Inflammatory macrophage treated with lipopolysaccharide for 1 hour (primary cell): ENCODE data around the gene CATSPER4.
A peak's percentile ranks its signal among the peaks of the same experiment; 100 is the strongest.

Experiments
- DNase-seq, 2 donors: peaks; one replicate each; pipeline ENCODE4 v3.0.0-alpha.2; 2020 to 2022

Gene CATSPER4

GRCh38 chr1:26164861-26165842, 25.2 kb upstream of the CATSPER4 start:
- DNase-seq, result peak in 1 of 2 donors; percentile 24

GRCh38 chr1:26166719-26167281, 23.6 kb upstream of the CATSPER4 start:
- no peak for DNase-seq

GRCh38 chr1:26168410-26169197, 21.8 kb upstream of the CATSPER4 start, which contains the start of gene C1orf232:
TSS of gene C1orf232 (minus strand) at chr1:26168963. CDS start at chr1:26168499, 464 bp downstream.
- DNase-seq, result no peak

- no peak for DNase-seq
Observed at GRCh38 chr1:26169198-26169554, 21.2 kb upstream of the CATSPER4 start.

DNA sequence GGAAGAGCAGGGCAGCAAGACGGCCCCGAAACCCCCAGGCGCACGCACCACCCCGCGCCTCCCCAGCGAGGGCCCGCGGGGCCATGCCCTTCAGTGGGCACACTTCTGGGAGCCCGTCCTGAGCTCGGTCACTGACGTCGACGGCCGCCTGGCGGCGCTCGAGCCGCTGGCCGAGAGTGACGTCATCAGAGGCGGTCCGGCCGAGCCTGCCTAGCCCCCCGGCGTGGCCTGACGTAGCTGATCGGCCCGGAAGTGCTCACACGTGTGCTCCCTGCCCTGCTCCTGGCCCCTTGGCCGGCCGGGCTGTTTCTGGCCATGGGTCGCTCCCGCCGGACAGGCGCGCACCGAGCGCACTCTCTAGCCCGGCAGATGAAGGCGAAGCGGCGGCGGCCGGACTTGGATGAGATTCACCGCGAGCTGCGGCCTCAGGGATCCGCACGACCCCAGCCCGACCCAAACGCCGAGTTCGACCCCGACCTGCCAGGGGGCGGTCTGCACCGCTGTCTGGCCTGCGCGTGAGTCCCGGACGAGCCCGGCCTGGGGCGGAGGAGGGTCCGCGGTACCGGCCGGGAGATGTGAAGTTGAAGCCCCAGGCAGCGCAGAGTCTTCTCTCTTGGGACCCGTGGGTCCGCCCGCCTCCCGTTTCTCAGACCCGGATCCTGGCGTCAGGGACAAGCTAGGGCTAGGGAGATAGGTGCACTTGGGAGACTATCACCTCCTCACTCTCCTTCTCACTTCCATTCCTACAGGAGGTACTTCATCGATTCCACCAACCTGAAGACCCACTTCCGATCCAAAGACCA, 20.5 kb upstream of the CATSPER4 start, which contains the start of gene ZNF593:
Gene ZNF593, plus strand, starts transcription at position 240 of the 803 bp plus-strand sequence. Its CDS starts 76 bp downstream, at position 316.
- DNase-seq, result peak; percentile 84 to 96

GRCh38 chr1:26170472-26170821, 20.0 kb upstream of the CATSPER4 start:
- no peak for DNase-seq

DNA sequence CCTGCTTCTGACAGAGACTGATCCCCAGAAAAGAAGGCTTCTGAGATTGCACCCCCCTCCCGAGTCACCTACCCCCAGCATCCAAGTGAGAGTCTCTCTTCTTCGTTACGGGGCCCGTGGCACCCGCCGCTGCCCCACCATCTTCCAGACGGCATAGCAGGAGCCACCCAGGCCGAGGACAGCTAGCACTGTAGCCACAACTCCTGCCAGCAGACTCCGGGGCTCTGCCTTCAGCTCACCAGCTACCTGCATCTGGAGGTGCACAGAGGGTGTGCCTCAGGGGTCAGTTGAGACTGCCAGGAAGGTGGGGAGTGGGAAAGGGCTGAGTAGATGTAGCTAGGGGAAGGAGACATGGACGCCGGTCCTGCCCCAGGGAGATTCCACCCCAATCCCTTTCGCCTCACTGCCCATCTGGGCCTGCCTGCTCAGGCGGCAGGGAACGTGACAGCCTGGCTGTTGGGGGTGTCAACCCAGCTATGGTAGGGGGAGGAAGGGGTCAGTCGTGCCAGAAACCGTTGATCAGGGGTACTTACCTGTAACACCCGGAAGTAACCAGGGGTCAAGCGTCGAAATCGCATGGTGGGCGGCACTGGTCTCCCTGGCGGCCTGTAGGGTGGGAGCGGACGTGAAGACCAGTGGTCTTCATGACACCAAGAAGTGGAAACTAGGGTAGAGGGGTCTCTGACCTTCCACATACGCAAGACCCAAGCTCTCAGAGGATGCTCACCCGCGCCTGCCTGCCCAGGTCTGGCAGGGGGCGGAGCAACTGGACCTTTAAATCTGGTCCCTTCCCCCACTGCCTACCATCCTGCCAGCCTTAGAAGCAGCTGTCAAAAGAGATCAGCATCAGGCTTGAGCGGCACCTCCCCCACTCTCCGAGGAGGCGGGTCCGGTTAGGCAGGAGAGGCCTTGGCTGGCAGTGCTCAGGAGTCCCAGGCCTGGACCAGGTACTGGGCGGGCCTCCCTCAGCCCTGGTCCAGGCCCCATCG, 19.0 kb upstream of the CATSPER4 start, which contains the start of gene ZNF593OS:
Gene ZNF593OS, minus strand, starts transcription at position 749 of the 989 bp plus-strand sequence. Its CDS starts 171 bp downstream, at position 578.
- no peak for DNase-seq

DNA sequence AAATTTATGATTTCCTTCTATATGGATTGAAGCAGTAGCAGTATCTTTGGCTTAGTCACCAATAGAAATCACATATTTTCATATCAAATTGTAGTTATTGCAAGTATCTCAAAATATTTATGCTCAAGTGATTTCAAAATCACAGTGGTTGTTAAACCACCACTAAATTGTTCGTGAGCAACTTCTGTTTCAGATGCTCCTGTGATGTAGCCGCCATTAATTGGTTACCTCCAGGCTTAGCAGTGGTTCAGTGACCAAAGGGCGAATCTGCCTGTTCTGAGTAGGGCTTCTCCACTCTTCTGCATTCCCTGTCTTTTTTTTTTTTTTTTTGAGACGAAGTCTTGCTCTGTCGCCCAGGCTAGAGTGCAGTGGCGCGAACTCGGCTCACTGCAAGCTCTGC, 15.1 kb upstream of the CATSPER4 start:
- no peak for DNase-seq

- no peak for DNase-seq
Observed at GRCh38 chr1:26177182-26177684, 13.2 kb upstream of the CATSPER4 start, which contains the start of gene CNKSR1. TSS of gene CNKSR1 (plus strand) at chr1:26177491. CDS start at chr1:26177548, 57 bp downstream.

DNA sequence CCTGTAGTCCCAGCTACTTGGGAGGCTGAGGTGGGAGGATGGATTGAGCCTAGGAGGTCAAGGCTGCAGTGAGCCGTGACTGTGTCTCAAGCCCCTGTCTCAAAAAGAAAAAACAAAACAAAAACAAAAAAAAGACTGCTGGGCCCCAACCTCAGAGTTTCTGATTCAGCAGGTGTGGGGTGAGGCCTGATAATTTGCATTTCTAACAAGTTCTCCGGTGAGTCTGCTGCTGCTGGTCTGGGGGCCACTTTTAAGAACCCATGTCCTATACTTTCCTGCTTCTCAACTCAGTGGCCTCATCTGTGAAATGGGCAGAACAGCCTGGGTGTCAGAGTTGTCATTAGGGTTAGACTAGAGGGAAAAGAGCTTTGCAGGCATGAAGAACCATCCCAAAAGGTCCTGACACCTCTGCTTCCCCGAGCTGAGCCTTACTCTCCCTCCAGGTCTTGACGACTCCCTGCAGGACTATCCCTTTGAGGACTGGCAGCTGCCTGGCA, 10.3 kb upstream of the CATSPER4 start:
- DNase-seq, result no peak

DNA sequence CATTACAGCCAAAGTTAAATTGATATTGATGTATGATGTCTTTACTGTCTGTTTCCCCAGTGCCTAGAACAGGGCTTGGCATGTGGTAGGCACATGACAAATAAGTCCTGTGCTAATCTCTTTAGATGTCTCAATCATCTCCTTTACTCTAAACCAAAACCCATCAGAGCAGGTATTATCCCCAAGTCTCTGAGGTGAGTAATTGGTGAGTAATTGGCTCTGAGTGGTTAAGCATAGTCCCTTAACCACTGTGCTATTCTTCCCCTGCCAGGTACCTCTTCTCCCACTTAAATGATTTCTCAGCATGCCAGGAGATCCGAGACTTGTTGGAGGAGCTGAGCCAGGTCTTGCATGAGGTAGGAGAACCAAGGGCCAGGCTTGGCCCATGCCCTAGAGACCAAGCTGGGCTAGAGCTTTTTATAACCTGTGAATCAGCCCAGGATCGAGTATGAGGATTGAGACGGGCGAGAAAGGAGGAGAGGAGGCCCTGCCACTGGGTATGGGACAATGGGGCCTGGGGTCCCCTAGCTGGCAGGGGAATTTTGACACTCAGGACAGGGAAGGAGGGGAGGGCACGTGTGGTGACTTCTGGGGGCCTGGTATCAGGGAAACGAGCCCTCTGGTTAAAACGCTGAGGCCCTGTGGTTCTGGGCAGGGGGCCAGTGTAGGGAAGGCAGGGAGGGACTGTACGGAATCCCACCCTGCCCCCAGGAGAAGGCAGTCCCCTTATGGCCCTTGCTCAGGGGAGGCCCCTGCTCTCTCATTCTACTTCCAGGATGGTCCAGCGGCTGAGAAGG, 8.6 kb upstream of the CATSPER4 start:
- DNase-seq, result no peak

- no peak for DNase-seq
Observed at GRCh38 chr1:26182383-26182696, 8.1 kb upstream of the CATSPER4 start.

DNA sequence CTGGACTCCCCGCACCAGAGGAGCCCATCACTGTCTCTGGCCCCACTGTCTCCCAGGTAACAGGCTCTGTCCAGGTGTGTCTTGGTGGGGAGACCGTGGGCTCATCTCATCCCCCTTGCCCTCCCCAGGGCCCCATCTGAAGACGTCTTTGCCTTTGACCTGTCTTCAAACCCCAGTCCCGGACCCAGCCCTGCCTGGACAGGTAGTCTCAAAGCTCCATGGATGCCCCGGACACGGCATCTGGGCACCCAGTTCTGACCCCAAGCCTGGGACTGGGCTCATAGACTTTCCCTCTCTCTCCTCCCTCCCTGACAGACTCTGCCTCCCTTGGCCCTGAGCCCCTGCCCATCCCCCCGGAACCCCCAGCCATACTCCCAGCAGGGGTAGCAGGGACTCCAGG, 6.3 kb upstream of the CATSPER4 start:
- no peak for DNase-seq

GRCh38 chr1:26184883-26185282, 5.5 kb upstream of the CATSPER4 start:
- no peak for DNase-seq

DNA sequence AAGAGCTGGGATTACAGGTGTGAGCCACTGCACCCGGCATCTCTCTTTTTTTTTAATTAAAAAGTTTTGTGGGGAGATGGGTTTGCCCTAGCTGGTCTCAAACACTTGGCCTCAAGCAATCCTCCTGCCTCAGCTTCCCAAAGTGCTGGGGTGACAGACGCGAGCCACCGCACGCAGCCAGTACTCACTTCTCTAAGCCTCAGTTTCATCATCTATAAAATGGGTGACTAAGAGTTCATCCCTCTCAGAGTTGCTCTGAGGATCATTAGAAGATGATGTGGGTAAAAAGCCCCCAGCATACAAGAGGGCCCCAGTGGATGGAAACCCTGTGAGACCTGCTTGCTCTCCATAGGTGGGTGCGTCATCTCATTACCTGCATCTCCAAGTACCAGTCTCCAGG, 2.5 kb upstream of the CATSPER4 start:
- no peak for DNase-seq

- no peak for DNase-seq
Observed at GRCh38 chr1:26188477-26188876, 1.9 kb upstream of the CATSPER4 start.

GRCh38 chr1:26189331-26189730, 1.1 kb upstream of the CATSPER4 start:
- DNase-seq, result no peak

- no peak for DNase-seq
Observed at GRCh38 chr1:26189751-26190275, 589 bp upstream of the CATSPER4 start.

DNA sequence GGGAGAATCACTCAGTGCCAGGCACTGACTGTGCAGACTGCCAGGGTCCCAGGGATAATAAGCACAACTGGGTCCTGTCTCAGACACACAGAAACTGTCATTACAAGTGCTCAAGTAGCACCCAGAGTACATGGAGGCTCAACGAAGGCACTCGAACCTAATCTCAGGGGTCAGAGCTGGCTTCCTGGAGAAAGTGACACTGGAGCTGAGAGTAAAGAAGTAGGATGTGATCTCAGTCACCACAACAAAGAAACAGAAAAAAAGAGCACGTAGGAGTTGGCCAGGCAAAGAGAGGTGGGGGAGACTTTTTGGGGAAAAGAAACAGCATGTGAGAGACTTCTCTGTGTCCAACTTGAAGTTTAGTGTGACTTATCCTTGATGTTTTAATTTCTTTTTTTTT, 1.3 kb downstream of the CATSPER4 start:
- no peak for DNase-seq

DNA sequence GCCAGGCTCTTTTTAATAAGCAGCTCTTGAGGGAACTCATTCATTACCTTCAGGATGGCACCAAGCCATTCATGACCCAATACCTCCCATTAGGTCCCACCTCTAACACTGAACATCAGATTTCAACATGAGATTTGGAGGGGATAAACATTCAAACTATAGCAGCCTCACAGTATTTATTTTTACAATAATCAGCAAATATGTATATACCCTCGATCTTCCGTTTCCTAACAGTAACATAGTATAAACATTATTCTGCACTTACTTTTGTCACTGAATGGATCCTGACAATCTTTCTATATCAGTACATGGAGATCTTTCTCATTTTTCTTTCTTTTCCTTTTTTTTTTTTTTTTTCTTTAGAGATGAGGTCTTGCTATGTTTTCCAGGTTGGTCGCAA, 5.4 kb downstream of the CATSPER4 start:
- no peak for DNase-seq
